Liver (tissue), 9 donors: ENCODE measurements around the gene ST8SIA5. TPM values are rescaled to one million over a fixed set of nuclear protein-coding genes. Genes with fewer than 3 reads are reported as not detected.

ENCODE experiments used
- DNase-seq: peaks from one replicate; pipeline ENCODE4 v3.0.0-alpha.2; 2017; ENCODE audit warnings: low spot score
- H3K27ac ChIP-seq, 2 donors: one replicate each; pipeline ENCODE4 v1.7.0; 2013; ENCODE audit warnings: inconsistent platforms in 2 of 2, low read length in 2 of 2, control low read depth in 1 of 2, low read depth in 1 of 2, mild to moderate bottlenecking in 1 of 2
- H3K27me3 ChIP-seq, 4 donors: one replicate each; pipeline versions ENCODE4 v1.6.1 to v1.7.0; 2013; ENCODE audit warnings: low read length in 3 of 4, inconsistent platforms in 1 of 4, mild to moderate bottlenecking in 1 of 4, moderate library complexity in 1 of 4; ENCODE audit not compliant: control insufficient read depth in 4 of 4, insufficient read depth in 4 of 4
- H3K36me3 ChIP-seq, 4 donors: one replicate each; pipeline versions ENCODE4 v1.6.1 to v1.7.0; 2013; ENCODE audit warnings: low read length in 3 of 4, mild to moderate bottlenecking in 3 of 4, low read depth in 1 of 4, moderate library complexity in 1 of 4; ENCODE audit not compliant: control insufficient read depth in 4 of 4, insufficient read depth in 3 of 4
- H3K4me1 ChIP-seq, 4 donors: one replicate each; pipeline versions ENCODE4 v1.6.1 to v1.7.0; 2013; ENCODE audit warnings: low read length in 3 of 4, mild to moderate bottlenecking in 3 of 4, moderate library complexity in 1 of 4; ENCODE audit not compliant: control insufficient read depth in 4 of 4, insufficient read depth in 4 of 4
- H3K4me3 ChIP-seq, 3 donors: one replicate each; pipeline versions ENCODE4 v1.6.1 to v1.7.0; 2013; ENCODE audit warnings: low read length in 3 of 3, control low read depth in 1 of 3, low read depth in 1 of 3, mild to moderate bottlenecking in 1 of 3
- H3K9ac ChIP-seq, 2 donors: one replicate each; pipeline ENCODE4 v1.7.0; 2013; ENCODE audit warnings: low read length in 2 of 2, mild to moderate bottlenecking in 2 of 2, moderate library complexity in 2 of 2, control low read depth in 1 of 2, low read depth in 1 of 2
- H3K9me3 ChIP-seq, 4 donors: one replicate each; pipeline versions ENCODE4 v1.6.1 to v1.7.0; 2013; ENCODE audit warnings: low read length in 3 of 4; ENCODE audit not compliant: control insufficient read depth in 4 of 4
- ATF3 ChIP-seq: IDR thresholded peaks from 2 replicates; pipeline ENCODE4 v1.6.1; 2016; ENCODE audit warnings: antibody characterized with exemption
- CTCF ChIP-seq: fragments of 150-350 bp; IDR thresholded peaks from 2 replicates; pipeline ENCODE4 v1.5.1; 2017; ENCODE audit warnings: improper control_type of control experiment, low read depth, low read length; ENCODE audit not compliant: missing input control
- EGR1 ChIP-seq, 2 donors: IDR thresholded peaks; 2 replicates each; pipeline ENCODE4 v1.6.1; 2016 to 2018; ENCODE audit warnings: antibody characterized with exemption in 2 of 2, low read depth in 2 of 2
- FOXA1 ChIP-seq: IDR thresholded peaks from 2 replicates; pipeline ENCODE4 v1.6.1; 2016; ENCODE audit warnings: antibody characterized with exemption
- FOXA2 ChIP-seq: IDR thresholded peaks from 2 replicates; pipeline ENCODE4 v1.6.1; 2016; ENCODE audit warnings: antibody characterized with exemption
- GABPA ChIP-seq, 2 donors: IDR thresholded peaks in 1 of 2; conservative IDR thresholded peaks in 1 of 2; 2 replicates each; pipeline ENCODE4 v1.6.1; 2016; ENCODE audit warnings: antibody characterized with exemption in 2 of 2, mild to moderate bottlenecking in 1 of 2, moderate library complexity in 1 of 2
- HNF4A ChIP-seq, 2 donors: conservative IDR thresholded peaks; 2 replicates each; pipeline ENCODE4 v1.6.1; 2016; ENCODE audit warnings: antibody characterized with exemption in 2 of 2, mild to moderate bottlenecking in 2 of 2
- HNF4G ChIP-seq: IDR thresholded peaks from 2 replicates; pipeline ENCODE4 v1.6.1; 2016; ENCODE audit warnings: antibody characterized with exemption
- JUND ChIP-seq, 2 donors: IDR thresholded peaks; 2 replicates each; pipeline ENCODE4 v1.6.1; 2016; ENCODE audit warnings: antibody characterized with exemption in 2 of 2
- MAX ChIP-seq: IDR thresholded peaks from 2 replicates; pipeline ENCODE4 v1.6.1; 2016; ENCODE audit warnings: antibody characterized with exemption
- NR2F2 ChIP-seq: IDR thresholded peaks from 2 replicates; pipeline ENCODE4 v1.6.1; 2016; ENCODE audit warnings: antibody characterized with exemption
- RAD21 ChIP-seq, 2 donors: IDR thresholded peaks; 2 replicates each; pipeline ENCODE4 v1.6.1; 2016; ENCODE audit warnings: antibody characterized with exemption in 2 of 2, mild to moderate bottlenecking in 2 of 2
- REST ChIP-seq: IDR thresholded peaks from 2 replicates; pipeline ENCODE4 v1.6.1; 2016; ENCODE audit warnings: antibody characterized with exemption, mild to moderate bottlenecking
- RXRA ChIP-seq, 2 donors: IDR thresholded peaks; 2 replicates each; pipeline ENCODE4 v1.6.1; 2017 to 2018; ENCODE audit warnings: antibody characterized with exemption in 2 of 2, mild to moderate bottlenecking in 1 of 2
- SP1 ChIP-seq: IDR thresholded peaks from 2 replicates; pipeline ENCODE4 v1.6.1; 2018; ENCODE audit warnings: antibody characterized with exemption, mild to moderate bottlenecking
- TAF1 ChIP-seq: conservative IDR thresholded peaks from 2 replicates; pipeline ENCODE4 v1.6.1; 2016; ENCODE audit warnings: antibody characterized with exemption, mild to moderate bottlenecking
- YY1 ChIP-seq: IDR thresholded peaks from 2 replicates; pipeline ENCODE4 v1.6.1; 2016; ENCODE audit warnings: antibody characterized with exemption, mild to moderate bottlenecking
- ZBTB33 ChIP-seq: IDR thresholded peaks from 2 replicates; pipeline ENCODE4 v1.6.1; 2016; ENCODE audit warnings: antibody characterized with exemption
- WGBS: extraction: QIAGEN DNeasy Blood & Tissue Kit; methylation state at CpG from one replicate; pipeline ENCODE4 v1.1.7; 2013; 5-methylcytosine and 5-hydroxymethylcytosine counted together
- polyA plus RNA-seq, 2 donors: library from polyadenylated mRNA; stranded (reverse) in 1 of 2; unstranded in 1 of 2; fragments of 200-250 nt in 1 of 2; fragments of >200 nt in 1 of 2; fragmentation: Nextera tagmentation in 1 of 2; extraction: Ambion mirVana in 1 of 2; gene quantifications; one replicate each; pipeline versions ENCODE4 v1.2.1 to v1.2.3, GENCODE V29; 2013 to 2015
- total RNA-seq, 2 donors: library from RNA; depleted of rRNA; stranded (reverse); fragments of >200 nt; gene quantifications; one replicate each; pipeline ENCODE4 v1.2.3, GENCODE V29; 2014
- donor health status: healthy.
- donor health status: healthy.
- donor health status: healthy.
- donor health status: healthy.
- donor health status: healthy.

Gene ST8SIA5
- total and polyA plus RNA-seq, 4 donors = under 0.01 to 0.12 (median 0.05) TPM; not detected in 1

- DNase-seq = no peak
- no peak for TF ChIP-seq HNF4G
- TF ChIP-seq ATF3 = no peak
- no peak for TF ChIP-seq GABPA (IDR thresholded peaks at IDR 0.05 in 1 of 2, conservative IDR thresholded peaks at IDR 0.05 in 1 of 2)
- TF ChIP-seq FOXA2 = no peak
- TF ChIP-seq REST = no peak
- TF ChIP-seq HNF4A (conservative IDR thresholded peaks at IDR 0.05) = no peak
- TF ChIP-seq RAD21 (IDR thresholded peaks at IDR 0.05) = no peak
- TF ChIP-seq EGR1 (IDR thresholded peaks at IDR 0.05; ENCODE audit: low read depth in 2 of 2) = no peak
- no peak for TF ChIP-seq RXRA (IDR thresholded peaks at IDR 0.05)
- TF ChIP-seq TAF1 = no peak
- TF ChIP-seq ZBTB33 = no peak
- no peak for TF ChIP-seq YY1
- TF ChIP-seq NR2F2 = no peak
- no peak for TF ChIP-seq JUND (IDR thresholded peaks at IDR 0.05)
- no peak for TF ChIP-seq CTCF
- no peak for TF ChIP-seq MAX
- no peak for TF ChIP-seq SP1
- no peak for TF ChIP-seq FOXA1
- Histone ChIP-seq H3K4me1 (no peaks in the 10 kb centered on the region), H3K27me3 (no peaks in the 10 kb centered on the region), H3K36me3 (no peaks in the 10 kb centered on the region), H3K9me3 (no peaks in the 10 kb centered on the region), H3K27ac (no peak overlapping the region), H3K9ac (no peak overlapping the region), H3K4me3 (no peak overlapping the region)
- 83% methylated on average over 6 of the region's 6 CpGs for WGBS
Observed at GRCh38 chr18:46668694-46669093, 88.2 kb downstream of the ST8SIA5 start.
